Dendritic cell treated with granulocyte-macrophage colony-stimulating factor and Interleukin-4, amounts not matched to agents 40 ng/mL and 50 ng/mL, for 4 days (primary cell): ENCODE data around the gene COMT.

Source experiments
- H3K27ac Mint-ChIP-seq: one replicate; pipeline ENCODE4 v1.8.0; 2022; ENCODE audit warnings: mild to moderate bottlenecking, mixed read lengths
- H3K27me3 Mint-ChIP-seq: one replicate; pipeline ENCODE4 v1.8.0; 2022; ENCODE audit warnings: mild to moderate bottlenecking, mixed read lengths
- H3K36me3 Mint-ChIP-seq: one replicate; pipeline ENCODE4 v1.8.0; 2022; ENCODE audit warnings: low read depth, mixed read lengths
- H3K4me1 Mint-ChIP-seq: one replicate; pipeline ENCODE4 v1.8.0; 2022; ENCODE audit warnings: low read depth, mixed read lengths
- H3K4me3 Mint-ChIP-seq: one replicate; pipeline ENCODE4 v1.8.0; 2022; ENCODE audit warnings: mild to moderate bottlenecking, moderate library complexity, mixed read lengths
- H3K9me3 Mint-ChIP-seq: one replicate; pipeline ENCODE4 v1.8.0; 2022; ENCODE audit warnings: mixed read lengths
- intact Hi-C: fragments of 100-400 bp; cut with micrococcal nuclease; formaldehyde crosslinking; loops from one replicate; pipeline ENCODE4 v1.15.0; 2022

Gene COMT

DNA sequence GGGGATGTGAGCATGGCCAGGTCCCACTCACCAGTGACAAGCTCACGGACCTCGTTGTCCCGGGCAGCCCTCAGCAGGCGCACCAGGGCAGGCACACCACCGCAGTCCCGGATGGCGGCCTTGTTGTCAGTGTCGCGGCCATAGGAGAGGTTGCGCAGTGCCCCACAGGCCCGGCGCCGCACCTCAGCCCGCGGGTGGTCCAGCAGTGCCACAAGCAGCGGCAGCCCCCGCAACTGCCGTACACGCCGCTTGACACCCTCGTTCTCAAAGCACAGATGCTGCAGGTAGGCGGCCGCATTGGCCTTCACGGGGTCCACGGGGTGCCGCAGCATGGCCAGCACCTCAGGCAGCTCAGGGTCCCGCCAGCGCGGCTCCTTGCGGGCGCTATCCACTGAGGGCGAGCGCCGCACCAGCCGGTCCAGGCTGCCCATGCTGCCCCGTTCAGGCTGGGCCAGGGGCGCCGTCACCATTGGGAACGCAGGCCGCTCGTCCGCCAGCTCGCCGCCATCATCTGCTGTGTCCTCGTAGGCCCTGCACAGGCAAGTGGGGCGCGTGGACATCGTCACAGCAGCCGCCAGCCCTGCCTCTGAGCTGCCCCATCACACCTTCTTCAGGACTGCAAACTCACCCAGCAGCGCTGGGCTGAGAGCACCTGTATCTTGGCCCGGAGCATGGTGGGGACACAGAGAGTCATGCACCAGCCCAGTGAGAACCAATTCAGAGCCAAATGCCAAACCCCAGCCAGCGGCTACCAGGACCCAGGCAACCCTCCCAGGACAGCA, 38.3 kb downstream of the COMT start:
- Mint-ChIP-seq H3K9me3 (no peaks in the 10 kb centered on the region), H3K36me3 (peaks cover 21% of the 10 kb centered on the region), H3K4me3 (no peak overlapping the region), H3K4me1 (peaks cover 8% of the 10 kb centered on the region), H3K27me3 (peaks cover 9% of the 10 kb centered on the region), H3K27ac (no peak overlapping the region)
- intact Hi-C loops = no loop called here

DNA sequence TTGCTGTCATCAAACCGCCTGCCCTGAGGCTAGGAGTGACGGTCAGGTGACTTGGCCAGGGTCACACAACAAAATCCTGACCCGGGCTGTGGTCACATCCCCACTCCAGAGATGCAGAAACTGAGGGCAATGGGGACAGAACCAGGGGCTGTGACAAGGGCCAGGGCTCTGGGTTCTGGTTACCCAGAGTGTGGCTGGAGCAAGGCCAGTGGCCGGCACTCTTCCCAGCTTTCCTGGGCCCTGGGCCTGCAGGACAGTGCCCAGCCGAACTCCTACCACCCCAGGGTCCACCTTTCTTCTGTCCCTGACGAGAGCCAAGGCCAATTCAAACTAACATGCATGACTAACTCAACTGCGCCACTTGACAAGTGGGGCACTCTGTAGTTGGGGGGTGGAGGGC, 39.2 kb downstream of the COMT start:
- Mint-ChIP-seq H3K4me3 (no peak overlapping the region), H3K9me3 (no peaks in the 10 kb centered on the region), H3K27ac (no peak overlapping the region), H3K4me1 (peaks cover 11% of the 10 kb centered on the region), H3K27me3 (peaks cover 10% of the 10 kb centered on the region), H3K36me3 (peaks cover 21% of the 10 kb centered on the region)
- intact Hi-C loops = no loop called here

DNA sequence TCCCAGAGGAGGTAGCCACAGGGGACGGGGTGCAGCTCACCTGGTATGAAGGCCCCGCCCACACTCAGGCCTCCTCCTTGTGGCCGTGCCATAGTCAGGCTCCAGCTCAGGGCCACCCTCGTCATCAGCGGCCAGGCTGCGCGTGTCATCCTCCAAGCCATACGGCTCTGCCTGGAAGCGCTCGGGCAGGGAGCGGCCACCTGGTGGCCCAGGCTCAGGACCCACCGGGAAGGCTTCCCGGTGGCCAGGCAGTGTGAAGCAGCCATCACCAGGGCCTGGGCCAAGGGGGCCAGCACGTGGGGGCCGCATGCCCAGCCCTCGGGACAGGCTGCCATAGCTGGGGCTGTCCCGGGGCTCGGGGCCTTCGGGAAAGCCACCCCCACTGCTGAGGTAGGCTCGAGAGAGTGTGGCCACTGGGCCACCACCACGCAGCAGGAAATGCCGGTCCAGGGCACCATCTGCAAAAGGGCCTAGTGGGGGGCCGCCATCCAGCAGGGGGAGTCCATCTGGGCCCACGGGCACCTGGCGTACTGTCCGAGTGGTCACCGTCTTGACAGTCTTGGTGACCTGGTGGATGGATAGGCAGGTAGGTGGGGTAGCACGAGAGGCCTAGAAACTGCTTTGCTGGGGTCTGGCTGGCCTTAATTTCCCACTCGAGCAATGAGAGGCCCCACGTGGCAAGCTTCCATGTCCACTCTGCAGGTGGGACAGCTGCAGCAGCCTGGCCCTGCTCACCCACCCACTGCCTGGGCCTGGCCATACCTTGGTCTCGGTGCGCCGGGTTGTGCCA, 39.8 kb downstream of the COMT start:
- Mint-ChIP-seq H3K4me3 (no peak overlapping the region), H3K27me3 (peaks cover 16% of the 10 kb centered on the region), H3K9me3 (no peaks in the 10 kb centered on the region), H3K36me3 (peaks cover 21% of the 10 kb centered on the region), H3K4me1 (peaks cover 17% of the 10 kb centered on the region), H3K27ac (no peak overlapping the region)
- intact Hi-C loops = no loop called here

DNA sequence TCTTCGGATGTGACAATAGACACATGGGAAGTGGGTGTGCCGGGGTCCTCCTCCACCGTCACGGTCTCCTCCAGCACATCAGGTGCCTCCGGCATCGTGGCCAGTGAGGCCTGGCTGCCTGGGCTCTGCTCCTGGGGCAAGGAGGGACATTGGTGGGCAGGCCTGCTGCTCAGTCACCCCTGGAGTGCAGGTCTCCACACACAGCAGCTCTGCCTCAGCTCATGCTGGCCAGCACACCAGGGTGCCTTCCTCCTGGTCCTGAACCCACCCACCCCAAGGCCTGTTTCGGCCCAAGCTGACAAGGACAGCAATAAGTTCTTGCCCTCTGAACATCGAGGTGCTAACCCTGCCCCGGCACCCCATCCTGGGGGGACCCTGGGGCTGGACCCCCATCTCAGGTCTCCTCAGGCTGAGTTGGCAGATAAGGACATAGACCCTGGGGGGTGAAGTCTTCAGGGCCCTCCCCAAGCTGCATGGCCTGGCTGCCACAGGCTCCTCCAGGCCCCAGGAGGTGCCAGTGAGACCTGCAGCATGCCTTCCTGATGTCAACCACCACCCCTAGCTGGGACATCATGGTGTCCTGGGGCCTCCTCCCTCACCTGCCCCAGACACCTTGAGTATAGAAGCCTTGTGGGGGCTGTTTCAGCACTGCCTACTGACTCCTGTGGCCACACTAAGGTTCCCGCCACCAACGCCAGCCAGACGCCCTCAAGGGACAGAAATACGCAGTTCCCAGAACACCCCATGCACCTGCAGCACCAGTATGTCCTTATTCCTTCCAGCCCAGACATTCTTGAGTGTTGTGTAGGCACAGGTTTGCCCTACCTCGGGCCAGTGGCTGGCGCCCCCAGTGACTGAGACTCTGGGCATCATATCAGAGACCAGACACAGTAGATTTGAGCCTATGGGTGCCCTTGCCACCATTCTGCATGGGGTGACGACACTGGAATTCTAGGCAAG, 40.7 kb downstream of the COMT start:
- no peak overlapping the region for H3K4me3 Mint-ChIP-seq
- H3K9me3 Mint-ChIP-seq = no peaks in the 10 kb centered on the region
- H3K36me3 Mint-ChIP-seq = peaks cover 21% of the 10 kb centered on the region
- no peak overlapping the region for H3K27ac Mint-ChIP-seq
- peaks cover 19% of the 10 kb centered on the region for H3K4me1 Mint-ChIP-seq
- intact Hi-C loops = no loop called here
- H3K27me3 Mint-ChIP-seq = peaks cover 16% of the 10 kb centered on the region

DNA sequence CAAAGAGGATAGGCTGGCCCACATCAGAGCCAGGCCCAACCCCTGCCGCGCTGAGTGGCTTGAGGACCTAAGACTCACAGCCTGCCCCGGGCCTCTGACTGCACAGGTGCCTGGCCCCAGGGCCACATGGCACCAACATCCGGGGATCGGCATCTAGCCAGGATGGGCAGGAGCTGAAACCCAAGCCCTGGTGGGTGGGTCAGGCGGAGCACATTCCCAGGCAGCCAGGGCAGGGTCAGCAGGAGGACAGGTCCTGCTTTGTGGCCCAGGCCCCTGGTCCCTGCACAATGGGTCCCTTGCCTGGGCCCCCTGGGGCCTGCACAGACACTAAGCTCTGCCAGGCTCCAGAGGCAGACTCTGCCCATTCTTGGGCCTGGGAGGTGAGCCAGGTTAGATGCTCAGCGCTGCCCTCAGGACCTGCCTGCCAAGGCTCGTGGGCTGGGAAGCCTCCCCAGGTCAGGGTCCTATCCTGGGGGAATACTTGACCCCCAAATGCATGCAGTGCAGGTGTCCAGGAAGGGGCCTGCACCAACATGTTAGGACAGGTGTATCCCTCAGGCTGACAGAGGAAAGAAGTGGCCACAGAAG, 41.5 kb downstream of the COMT start:
- peaks cover 16% of the 10 kb centered on the region for H3K27me3 Mint-ChIP-seq
- H3K27ac Mint-ChIP-seq = no peak overlapping the region
- no peak overlapping the region for H3K4me3 Mint-ChIP-seq
- H3K4me1 Mint-ChIP-seq = peaks cover 19% of the 10 kb centered on the region
- peaks cover 21% of the 10 kb centered on the region for H3K36me3 Mint-ChIP-seq
- intact Hi-C loops = no loop called here
- H3K9me3 Mint-ChIP-seq = no peaks in the 10 kb centered on the region

DNA sequence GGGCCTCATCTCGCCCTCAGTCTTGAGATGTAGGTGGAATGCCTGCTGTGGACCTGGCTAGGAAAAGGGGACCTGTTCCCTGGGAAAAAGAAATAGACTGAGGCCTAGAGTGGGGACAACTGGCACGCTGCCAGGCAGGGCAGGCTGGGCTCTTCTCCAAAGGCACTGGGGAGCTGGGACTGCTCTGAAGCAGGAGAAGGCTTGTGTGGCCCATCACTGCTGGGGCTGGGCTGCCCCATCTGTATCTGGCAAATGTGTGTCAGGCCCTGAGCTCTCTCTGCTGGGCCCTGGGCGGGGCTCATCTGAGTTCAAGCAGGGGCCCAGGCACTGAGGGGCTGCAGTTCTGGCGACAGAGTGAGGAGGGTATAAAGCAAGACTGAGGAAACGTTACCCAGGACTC, 42.2 kb downstream of the COMT start:
- H3K4me3 Mint-ChIP-seq = no peak overlapping the region
- no peak overlapping the region for H3K27ac Mint-ChIP-seq
- H3K36me3 Mint-ChIP-seq = peaks cover 20% of the 10 kb centered on the region
- intact Hi-C loops = no loop called here
- H3K27me3 Mint-ChIP-seq = peaks cover 16% of the 10 kb centered on the region
- H3K9me3 Mint-ChIP-seq = no peaks in the 10 kb centered on the region
- peaks cover 19% of the 10 kb centered on the region for H3K4me1 Mint-ChIP-seq

DNA sequence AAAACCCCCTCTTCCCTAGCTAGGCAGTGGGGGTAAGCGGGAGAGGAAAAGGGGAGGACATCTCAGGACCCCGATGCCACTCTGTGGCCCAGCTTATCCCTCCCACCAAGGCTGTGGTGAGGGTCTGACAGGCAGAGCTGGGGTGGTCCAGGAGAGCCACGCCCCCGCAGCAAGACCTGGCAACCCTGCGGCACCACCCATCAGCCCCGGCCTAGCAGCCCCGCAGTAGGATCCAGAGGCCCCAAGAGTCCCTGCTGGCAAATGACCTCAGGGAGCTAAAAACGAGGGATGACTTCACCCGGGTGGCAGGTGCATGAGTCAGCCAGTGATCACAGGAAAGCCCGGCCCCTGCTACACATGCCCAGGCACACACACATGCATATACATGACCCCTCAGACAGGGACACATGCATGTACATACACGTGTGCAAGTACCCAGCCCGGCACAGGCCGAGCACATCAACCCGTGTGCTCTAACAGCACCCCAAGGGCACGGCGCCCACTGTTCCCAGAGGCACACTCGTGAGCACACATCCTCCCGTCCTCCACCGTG, 42.7 kb downstream of the COMT start:
- Mint-ChIP-seq H3K27ac (no peak overlapping the region), H3K9me3 (no peaks in the 10 kb centered on the region), H3K4me3 (no peak overlapping the region), H3K27me3 (peaks cover 16% of the 10 kb centered on the region), H3K4me1 (peaks cover 19% of the 10 kb centered on the region), H3K36me3 (peaks cover 15% of the 10 kb centered on the region)
- intact Hi-C loops = no loop called here

DNA sequence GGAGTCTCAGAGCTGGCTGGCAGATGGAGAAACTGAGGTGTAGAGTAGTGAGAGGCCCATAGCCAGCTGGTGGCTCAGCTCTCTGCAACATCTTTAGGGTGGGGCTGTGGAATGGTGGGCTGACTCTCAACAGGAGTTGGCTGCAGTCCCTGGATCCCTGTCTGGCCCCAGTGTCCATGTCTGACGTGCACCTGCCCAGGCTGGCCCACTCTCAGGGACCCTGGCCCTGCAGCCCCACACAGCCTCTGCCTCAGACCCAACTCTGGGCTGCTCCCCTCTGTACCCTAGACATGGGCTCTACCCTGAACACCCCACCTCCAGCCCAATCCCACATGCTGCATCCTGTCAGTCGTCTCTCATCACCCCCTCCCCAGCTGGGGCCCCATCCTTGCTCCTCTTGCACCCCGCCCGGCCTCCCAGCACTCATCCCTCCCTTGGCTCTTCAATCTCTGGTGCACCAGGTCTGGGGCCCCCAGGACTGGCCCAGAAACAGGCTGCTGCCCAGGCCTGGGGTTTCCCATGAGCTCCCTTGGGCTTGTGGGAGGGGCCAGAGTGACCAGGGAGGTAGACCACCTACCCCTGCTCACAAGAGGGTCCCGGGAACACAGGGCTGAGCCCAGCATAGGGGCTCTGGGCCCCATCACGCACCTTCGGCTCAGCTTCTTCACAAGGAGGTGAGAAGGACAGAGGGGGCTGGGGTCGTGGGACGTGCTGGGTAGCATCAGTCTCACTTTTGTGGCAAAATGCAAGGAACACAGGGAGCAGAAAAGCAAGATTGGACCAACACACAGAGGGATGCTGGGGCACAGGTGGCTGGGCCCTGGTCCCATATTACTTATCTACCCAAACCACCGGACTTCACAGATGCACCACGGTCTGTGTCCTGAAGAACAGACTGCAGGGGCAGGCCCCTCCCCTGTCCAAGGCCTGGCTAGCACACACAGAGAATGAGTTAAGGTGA, 43.6 kb downstream of the COMT start:
- Mint-ChIP-seq H3K4me3 (no peak overlapping the region), H3K27ac (no peak overlapping the region), H3K27me3 (peaks cover 16% of the 10 kb centered on the region), H3K9me3 (no peaks in the 10 kb centered on the region), H3K4me1 (peaks cover 19% of the 10 kb centered on the region), H3K36me3 (peaks cover 13% of the 10 kb centered on the region)
- intact Hi-C loops = no loop called here

DNA sequence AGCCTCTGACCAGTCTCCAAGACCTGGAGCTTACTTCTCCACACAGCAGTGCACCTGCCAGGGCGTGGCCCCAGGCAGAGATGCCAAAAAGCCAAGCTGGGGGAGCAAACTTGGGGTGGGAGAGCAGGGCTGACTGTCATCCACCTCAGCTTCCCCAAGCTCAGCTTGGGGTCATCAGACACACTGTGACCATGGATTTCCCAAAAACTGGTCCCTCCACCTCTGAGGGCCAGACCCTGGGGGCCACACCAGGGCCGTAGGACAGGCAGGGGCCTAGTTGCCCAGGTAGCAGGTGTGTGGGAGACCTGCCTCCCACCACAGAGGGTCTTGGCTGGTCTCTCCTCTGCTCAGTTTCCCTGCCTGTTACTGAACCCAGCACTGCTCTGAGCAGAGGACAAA, 44.4 kb downstream of the COMT start:
- H3K4me3 Mint-ChIP-seq = peak overlapping the region; percentile 75
- H3K36me3 Mint-ChIP-seq = peaks cover 11% of the 10 kb centered on the region
- H3K4me1 Mint-ChIP-seq = peaks cover 19% of the 10 kb centered on the region
- intact Hi-C loops = no loop called here
- peaks cover 16% of the 10 kb centered on the region for H3K27me3 Mint-ChIP-seq
- no peaks in the 10 kb centered on the region for H3K9me3 Mint-ChIP-seq
- no peak overlapping the region for H3K27ac Mint-ChIP-seq

DNA sequence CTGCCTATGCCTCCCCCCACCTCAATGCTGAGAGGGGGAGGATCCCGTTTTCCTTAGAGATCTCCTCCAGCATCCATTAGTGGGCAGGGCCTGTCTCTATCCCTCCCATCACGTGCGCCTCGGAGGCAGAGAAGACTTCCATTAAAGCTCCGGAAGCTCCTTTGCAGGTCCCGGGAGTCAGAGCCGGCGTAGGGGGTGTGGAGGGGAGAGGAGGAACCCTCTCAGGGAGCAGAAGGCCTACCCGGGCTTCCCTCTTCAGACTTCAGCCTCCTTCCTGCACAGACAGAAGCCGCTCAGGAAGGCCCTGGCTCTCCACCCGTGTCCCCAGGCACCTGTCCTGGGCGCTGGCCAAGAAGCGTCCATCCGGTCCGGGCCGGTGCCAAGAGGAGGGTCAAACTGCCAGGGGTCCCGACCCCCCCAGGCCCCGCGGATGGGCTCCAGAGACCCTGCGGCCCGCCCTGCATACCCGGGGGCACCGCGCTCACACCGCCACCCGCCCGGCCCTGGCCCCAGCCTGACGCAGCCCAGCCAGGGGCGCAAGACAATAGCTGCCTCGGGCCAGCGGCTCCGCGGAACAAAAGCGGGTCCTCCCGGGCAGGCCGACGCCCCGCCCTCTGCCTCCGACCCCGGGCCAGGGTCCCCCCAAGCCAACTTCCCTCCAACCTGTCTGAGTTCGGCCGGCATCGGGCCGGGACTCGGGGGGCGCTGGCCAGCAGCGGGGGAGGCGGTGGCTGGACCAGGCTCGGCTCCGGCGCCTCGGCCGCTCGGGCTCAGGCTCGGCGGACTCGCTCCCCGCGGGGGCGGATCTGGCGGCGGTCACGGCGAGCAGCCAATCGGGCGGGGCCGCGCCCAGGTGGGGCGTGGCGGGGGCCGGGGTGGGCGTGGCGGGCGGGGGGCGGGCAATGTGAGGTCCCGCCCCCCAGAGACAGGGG, 45.1 kb downstream of the COMT start:
- intact Hi-C loops = no loop called here
- Mint-ChIP-seq H3K9me3 (no peaks in the 10 kb centered on the region), H3K4me3 (peak overlapping the region; percentile 75), H3K4me1 (peaks cover 19% of the 10 kb centered on the region), H3K27ac (peak overlapping the region; percentile 51), H3K27me3 (peaks cover 18% of the 10 kb centered on the region), H3K36me3 (peaks cover 5% of the 10 kb centered on the region)

DNA sequence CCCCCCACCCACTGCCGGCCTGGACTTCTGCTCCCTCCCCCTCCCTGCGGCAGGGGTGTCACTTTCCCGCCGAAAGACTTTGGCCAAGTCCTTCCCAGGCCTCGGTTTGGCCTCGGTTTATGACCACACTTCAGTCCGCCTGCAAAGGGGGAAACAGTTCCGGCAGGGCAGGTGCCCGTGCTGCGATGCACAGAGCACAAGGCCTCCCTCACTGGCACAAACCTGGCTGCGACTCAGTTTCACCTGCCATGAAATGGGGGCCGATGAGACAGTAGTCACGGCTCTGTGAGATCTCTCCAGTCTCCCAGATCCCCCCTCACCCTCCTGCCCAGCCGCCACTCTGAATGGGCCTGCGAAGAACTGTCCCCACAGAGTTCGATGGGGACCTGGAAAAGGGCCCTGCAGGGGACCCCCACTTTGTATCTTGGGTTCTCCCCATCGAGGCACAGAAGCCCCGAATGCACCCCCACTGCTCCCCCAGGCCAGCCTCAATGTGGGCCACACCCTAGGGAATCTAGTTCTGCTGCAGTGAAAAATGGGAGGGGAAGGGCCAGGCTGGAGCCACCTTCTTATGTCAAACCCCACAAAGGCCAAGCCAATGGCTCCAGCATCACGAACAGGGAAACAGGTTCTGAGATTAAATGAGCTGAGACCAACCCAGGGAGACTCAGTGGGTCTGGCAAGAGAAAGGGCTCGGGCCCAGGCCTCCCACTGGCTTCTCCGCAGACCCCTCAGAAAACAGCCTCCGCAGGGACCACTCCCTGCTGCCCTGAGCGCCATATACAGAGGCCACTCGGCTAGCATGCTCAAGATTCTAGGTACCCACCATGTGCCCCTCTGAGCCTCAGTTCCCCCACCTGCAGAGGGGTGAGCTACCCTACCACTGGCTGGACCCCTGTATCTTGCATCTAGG, 46.1 kb downstream of the COMT start:
- Mint-ChIP-seq H3K9me3 (no peaks in the 10 kb centered on the region), H3K36me3 (no peaks in the 10 kb centered on the region), H3K27me3 (peaks cover 18% of the 10 kb centered on the region), H3K4me1 (peaks cover 19% of the 10 kb centered on the region), H3K27ac (no peak overlapping the region), H3K4me3 (peak overlapping the region; percentile 40)
- intact Hi-C loops = no loop called here
